Ammon's horn (tissue), 1 donor: ENCODE measurements around the gene NPR3.

Experiments used
- DNase-seq: peaks from one replicate; pipeline ENCODE4 v3.0.0-alpha.2; 2016; ENCODE audit warnings: low spot score

NPR3 gene

GRCh38 chr5:32810804-32811203 lies 99.7 kb downstream of the NPR3 start:
- DNase-seq = no peak

GRCh38 chr5:32812399-32812798 lies 101.3 kb downstream of the NPR3 start:
- no peak for DNase-seq

DNA sequence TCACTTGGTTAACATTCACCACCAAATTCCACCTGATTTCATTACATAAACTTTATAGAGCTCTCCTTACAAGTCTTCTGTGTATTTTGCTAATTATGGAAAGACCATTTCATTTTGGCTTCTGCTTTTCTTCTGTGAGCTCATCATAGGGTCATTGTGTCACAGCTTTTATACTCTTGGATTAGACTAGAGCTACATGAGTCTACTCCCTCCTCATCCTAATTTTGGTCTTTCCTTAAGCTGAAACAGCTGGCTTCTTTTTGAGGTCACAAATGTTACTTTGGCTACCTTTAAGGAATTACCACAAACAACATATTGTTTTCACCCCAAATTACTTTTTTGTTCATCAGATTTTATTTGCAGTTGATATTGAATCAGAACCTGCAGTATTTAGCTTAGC lies 103.0 kb downstream of the NPR3 start:
- DNase-seq = no peak

DNA sequence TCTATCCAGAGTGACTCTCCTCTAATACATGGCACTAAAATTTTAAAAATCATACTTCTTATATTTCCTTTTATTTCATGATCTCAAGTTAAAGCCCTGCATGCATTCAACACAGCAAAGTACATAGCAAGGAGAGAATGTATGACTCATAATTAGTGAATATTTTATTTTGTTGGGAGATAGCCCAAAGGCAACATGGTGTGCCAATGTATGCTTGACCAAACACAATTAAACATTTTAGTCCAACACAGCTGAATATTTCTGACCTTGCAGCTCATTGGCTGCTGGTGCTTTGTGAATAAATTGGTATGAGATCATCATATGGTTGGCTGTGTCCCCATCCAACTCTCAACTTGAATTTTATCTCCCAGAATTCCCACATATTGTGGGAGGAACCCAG lies 103.5 kb downstream of the NPR3 start:
- DNase-seq = no peak

GRCh38 chr5:32827981-32828380 lies 116.9 kb downstream of the NPR3 start:
- no peak for DNase-seq

GRCh38 chr5:32828492-32828891 lies 117.4 kb downstream of the NPR3 start:
- no peak for DNase-seq

- DNase-seq = no peak
These were observed 120.5 kb downstream of the NPR3 start for GRCh38 chr5:32831624-32832023.

GRCh38 chr5:32833127-32833526 lies 122.0 kb downstream of the NPR3 start:
- DNase-seq = no peak

- no peak for DNase-seq
These were observed 122.5 kb downstream of the NPR3 start for GRCh38 chr5:32833663-32834062.

- no peak for DNase-seq
These were observed 123.1 kb downstream of the NPR3 start for GRCh38 chr5:32834251-32834650.

GRCh38 chr5:32836176-32836575 lies 125.1 kb downstream of the NPR3 start:
- no peak for DNase-seq

GRCh38 chr5:32837211-32837610 lies 126.1 kb downstream of the NPR3 start:
- peak; percentile 17 for DNase-seq

- no peak for DNase-seq
These were observed 128.0 kb downstream of the NPR3 start for GRCh38 chr5:32839106-32839505.

GRCh38 chr5:32840606-32841005 lies 129.5 kb downstream of the NPR3 start:
- DNase-seq = no peak
